ENCODE measurements around the gene AGPAT2. TPM values are rescaled to one million over a fixed set of nuclear protein-coding genes. Genes with fewer than 3 reads are reported as not detected.

Gene AGPAT2
- total RNA-seq, 4 donors from 2014 or later = 300 to 1,989 (median 392) TPM

DNA sequence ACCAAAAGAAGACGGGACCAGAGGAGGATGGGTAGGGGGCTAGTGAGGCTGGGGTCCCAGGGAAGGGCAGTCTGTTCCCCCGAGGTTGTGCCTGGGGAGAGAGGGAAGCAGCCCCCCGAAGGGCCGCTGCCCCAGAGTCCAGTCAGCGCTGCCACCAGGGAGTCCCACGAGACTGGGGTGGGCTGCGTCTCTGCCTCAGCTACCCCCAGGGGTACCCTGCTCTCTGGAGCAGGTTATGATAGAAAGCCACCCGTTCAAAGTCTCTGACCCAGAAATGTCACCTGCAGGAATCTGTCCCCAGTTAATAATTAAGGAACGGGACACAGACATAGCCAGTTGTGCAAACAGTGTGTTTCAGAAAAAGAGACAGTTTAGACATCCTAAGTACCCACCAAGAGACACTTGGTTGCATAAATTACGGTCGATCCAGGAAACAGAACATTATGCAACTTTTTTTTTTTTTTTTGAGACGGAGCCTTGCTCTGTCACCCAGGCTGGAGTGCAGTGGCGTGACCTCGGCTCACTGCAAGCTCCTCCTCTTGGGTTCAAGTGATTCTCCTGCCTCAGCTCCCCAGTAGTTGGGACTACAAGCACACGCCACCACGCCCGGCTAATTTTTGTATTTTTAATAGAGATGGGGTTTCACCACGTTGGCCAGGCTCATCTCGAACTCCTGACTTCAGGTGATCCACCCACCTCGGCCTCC, 10.7 kb upstream of the AGPAT2 start:
- TF ChIP-seq, protein P1, sequence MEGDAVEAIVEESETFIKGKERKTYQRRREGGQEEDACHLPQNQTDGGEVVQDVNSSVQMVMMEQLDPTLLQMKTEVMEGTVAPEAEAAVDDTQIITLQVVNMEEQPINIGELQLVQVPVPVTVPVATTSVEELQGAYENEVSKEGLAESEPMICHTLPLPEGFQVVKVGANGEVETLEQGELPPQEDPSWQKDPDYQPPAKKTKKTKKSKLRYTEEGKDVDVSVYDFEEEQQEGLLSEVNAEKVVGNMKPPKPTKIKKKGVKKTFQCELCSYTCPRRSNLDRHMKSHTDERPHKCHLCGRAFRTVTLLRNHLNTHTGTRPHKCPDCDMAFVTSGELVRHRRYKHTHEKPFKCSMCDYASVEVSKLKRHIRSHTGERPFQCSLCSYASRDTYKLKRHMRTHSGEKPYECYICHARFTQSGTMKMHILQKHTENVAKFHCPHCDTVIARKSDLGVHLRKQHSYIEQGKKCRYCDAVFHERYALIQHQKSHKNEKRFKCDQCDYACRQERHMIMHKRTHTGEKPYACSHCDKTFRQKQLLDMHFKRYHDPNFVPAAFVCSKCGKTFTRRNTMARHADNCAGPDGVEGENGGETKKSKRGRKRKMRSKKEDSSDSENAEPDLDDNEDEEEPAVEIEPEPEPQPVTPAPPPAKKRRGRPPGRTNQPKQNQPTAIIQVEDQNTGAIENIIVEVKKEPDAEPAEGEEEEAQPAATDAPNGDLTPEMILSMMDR (IDR thresholded peaks at IDR 0.05; ENCODE audit: low read depth) = no peak

DNA sequence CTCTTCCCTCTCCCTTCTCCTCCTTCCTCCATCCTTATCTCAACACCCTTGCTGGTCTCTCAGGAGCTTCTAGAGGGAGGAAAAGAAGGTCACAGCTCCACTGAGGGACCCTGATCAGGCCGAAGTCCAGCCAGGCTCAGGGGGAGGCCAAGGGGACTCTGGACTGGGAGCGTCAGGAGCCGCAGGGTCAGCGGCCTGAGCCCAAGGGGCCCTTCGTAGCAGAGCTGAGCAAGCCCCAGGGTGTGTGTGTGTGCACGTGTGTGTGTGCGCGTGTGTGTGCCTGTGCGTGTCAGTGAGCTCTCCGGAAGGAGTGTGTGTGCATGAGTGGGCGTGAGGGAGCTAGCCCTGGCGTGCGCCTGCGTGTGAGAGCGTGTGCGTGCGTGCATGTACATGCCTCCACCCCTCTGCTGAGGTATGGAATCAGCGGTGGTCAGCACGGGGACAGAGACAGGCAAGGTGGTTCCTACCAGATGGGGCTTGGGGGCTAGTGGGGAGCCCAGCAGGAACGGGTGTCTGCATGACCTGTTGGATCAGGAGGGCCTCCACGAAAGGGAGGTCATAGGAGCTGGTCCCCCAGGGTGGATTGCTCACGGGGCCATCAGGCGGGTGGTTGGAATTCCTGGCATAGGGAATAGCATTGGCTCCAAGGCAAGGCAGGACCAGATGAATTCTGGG, 10.0 kb upstream of the AGPAT2 start:
- TF ChIP-seq, protein P1 (IDR thresholded peaks at IDR 0.05; ENCODE audit: low read depth) = no peak

DNA sequence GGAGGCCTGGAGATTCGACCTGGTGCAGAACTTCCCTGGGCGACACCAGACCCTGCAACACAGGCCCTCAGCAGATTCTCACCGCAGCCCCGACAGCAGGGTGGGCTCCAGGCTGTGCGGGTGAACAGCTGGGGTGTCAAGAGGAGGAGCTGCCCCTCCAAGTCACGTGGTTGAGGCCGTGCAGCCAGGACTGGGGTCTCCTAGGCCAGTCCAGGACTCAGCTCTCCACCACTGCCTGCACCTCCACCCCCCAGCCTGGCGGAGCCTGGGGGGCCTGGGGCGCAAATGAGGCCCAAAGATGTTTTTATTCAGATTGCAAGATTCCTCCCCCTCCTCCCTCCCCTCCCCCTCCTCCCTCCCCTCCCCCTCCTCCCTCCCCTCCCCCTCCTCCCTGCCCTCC, 9.2 kb upstream of the AGPAT2 start:
- TF ChIP-seq, protein P1 (IDR thresholded peaks at IDR 0.05; ENCODE audit: low read depth) = no peak

DNA sequence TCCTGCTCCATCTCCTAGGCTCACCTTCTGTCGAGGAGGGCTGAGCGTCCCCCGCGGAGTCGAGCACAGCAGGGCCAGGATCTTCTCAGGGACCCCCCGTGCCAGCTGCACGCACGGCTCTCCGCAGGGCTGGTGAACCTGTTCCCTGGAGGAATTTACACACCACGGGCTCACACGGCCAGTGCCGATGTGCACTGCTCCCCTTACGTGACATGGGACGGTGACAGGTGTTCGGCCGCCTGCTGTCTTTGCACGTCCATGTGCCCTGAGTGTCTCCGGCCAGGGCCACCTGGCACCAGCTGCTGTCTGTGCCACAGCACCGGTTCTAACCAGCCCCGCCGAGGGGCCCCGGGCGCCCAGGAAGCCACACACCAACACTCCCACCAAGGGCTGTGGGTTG, 8.7 kb upstream of the AGPAT2 start:
- TF ChIP-seq, protein P1 (IDR thresholded peaks at IDR 0.05; ENCODE audit: low read depth) = no peak

DNA sequence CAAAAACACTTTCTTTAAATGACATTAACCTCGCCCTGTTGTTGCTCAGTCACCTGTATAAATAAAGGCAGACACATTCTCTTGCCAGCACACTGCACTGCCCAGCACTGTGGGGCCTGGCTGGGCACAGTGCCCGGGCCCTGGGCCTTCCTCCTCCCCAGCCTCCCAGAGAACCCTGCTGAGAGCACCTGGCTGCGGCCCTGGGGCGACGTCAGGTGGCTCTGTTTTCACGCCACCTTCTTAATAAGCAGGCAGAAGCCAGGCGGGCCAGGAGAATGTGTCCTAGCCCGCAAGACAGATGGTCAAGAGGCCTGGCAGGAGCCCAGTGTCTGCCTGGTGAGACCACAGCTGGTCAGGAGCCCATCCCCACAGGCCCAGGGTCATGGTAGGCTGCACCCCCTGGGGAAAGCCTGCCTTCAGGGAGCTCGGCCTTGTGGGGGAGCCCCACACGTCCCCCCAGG, 8.2 kb upstream of the AGPAT2 start:
- TF ChIP-seq, protein P1 (IDR thresholded peaks at IDR 0.05; ENCODE audit: low read depth) = no peak

DNA sequence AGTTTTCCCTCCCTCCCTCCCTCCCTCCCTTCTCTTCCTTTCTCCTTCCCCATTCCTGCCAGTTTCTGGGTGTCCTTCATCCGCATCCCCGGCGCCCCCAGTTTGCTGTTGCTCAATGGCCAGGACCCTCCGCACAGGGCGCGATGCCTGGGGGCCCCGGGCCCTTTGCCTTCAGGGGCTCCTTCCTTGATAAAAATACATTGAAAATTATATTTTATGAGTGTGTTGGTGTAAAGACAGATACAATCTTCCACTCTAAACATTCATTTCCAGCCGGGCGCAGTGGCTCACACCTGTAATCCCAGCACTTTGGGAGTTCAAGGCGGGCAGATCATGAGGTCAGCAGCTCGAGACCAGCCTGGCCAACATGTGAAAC, 7.6 kb upstream of the AGPAT2 start:
- TF ChIP-seq, protein P1 (IDR thresholded peaks at IDR 0.05; ENCODE audit: low read depth) = no peak

DNA sequence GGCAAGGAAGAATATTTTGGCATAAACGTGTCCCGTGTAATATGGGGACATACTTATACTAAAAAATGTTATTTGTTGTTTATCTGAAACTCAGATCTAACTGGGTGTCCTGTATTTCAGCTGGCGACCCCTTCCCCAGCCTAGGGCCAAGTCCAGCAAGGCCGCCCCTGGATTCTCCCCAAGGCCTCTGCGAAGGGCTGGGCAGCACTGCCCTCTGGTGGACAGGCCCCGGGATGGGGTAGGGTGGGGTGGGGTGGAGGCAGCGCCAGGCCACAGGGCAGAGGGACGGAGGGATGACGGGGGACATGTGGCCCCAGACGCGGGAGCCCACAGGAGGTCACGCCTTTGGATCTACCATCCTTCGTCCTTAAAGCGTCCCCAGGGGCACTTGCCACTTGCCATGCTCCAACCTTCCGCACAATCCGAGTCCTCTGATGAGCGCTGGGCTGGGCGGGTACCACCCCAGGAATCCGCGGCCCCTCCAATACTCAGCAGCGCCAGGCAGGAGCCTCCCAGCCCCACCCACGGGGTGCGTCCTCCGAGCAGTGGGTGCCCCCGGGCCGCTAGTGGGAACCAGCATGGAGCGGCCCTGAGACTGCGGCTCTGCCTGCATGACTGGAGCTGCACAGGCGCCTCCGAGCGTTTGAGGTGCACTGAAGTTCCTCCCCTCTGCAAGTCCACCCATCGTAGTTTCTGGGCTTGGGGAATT, 7.1 kb upstream of the AGPAT2 start:
- TF ChIP-seq, protein P1 (IDR thresholded peaks at IDR 0.05; ENCODE audit: low read depth) = no peak

Measured in subcutaneous adipose tissue (tissue), 4 donors.